GM18502 (cell line): ENCODE data around the gene SLC13A3.

Source experiments
- ATAC-seq: cut with Tn5 transposase; IDR thresholded peaks from one replicate; pipeline ENCODE4 v1.9.1; 2021; ENCODE audit warnings: mild to moderate bottlenecking; ENCODE audit not compliant: unreplicated experiment, poor library complexity

Gene SLC13A3

GRCh38 chr20:46584508-46584907 is 66.8 kb downstream of the SLC13A3 start:
- no peak for ATAC-seq

DNA sequence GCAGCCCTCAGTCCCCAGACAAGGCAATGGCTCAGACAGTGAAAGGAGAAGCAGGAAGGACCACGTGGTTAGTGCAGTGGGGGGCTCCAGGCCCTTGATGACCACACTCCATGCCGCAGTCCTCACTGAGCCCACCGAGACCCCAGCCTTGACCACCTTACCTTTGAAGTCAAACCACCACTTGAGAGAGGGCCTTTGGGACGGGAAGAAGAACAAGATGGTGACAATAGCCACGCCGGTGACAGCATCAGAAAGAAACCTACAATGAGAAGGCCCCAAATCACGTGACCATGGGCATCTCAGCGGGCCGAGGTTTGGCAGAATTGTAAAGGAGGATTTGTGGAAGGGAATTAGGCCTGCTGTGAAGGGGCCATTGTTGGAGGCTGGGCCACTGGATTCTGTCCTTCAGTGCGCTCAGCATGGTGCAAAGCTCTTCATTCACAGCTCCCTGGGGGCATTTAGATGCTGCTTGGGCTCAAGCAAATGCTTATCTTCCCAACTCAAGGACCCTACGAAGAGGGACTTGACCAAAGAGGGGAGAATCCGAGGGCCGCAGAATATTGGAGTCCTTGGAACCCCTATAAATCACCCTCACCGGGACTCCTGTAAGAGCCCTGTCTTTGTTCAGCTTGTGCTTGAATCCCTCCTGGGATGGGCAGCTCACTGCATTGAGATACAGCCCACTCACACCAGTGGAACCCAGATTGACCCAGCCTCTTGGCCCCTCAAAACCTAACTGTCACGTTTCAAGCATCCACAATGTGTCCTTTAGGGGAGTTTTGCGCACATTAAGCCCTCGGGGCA is 67.6 kb downstream of the SLC13A3 start:
- no peak for ATAC-seq

- no peak for ATAC-seq
Observed at GRCh38 chr20:46582648-46583047, 68.6 kb downstream of the SLC13A3 start.

DNA sequence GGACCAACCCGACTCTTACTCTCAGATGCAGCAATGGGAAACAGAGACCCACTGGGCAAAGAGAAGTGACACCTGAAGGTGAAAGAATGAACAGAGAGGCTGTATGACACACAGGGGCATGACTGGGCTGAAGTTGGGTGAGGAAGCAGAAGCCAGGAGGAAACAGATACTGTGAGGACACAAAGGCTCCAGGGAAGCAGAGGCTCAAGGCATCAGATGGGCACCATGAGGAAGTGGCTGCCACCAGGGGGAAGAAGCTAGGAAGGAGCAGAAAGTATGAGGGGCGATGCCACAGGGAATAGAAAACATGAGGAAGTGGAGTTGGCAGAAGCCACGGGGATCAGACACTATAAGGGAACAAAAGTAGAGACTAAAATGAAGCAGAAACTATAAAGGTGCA is 69.9 kb downstream of the SLC13A3 start:
- ATAC-seq = no peak

DNA sequence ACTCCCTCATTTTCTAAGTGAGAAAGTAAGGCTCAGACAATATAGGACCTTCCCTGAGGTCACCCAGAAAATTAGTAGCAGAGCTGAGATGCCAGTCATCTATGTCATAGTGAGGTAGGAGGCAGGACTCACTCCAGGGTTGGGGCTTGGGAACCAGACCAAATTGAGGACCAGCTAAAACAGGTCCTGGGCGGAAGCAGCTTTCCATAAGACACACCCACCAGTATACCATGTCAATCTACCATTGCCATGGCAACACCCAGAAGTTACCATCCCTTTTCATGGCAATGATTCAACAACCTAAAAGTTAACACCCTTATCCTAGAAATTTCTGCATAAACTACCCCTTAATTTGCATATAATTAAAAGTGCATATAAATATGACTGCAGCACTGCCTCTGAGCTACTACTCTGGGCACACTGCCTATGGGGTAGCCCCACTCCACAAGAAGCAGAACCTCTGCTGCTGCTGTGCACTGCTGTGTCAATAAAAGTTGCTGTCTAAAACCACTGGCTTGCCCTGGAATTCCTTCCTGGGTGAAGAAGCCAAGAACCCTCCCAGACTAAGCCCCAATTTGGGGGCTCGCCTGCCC is 70.5 kb downstream of the SLC13A3 start:
- ATAC-seq = no peak

DNA sequence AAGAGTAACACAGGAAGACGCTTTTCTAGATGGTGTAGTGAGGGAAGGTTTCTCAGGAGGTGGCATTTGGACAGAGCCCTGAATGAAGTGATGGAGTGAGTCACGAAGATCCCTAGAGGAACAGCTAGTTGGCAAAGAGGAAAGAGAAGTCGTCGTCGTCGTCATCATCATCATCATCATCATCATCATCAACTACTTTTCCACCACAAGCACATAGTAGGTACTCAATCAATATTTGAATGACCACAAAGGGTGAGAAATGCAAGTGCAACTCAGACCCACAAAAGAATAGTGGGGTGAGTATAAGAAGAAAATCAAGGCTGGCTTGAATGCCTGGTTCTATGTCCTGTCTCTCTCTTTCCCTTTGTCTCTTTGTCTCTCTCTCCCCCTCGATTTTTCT is 72.5 kb downstream of the SLC13A3 start:
- no peak for ATAC-seq

DNA sequence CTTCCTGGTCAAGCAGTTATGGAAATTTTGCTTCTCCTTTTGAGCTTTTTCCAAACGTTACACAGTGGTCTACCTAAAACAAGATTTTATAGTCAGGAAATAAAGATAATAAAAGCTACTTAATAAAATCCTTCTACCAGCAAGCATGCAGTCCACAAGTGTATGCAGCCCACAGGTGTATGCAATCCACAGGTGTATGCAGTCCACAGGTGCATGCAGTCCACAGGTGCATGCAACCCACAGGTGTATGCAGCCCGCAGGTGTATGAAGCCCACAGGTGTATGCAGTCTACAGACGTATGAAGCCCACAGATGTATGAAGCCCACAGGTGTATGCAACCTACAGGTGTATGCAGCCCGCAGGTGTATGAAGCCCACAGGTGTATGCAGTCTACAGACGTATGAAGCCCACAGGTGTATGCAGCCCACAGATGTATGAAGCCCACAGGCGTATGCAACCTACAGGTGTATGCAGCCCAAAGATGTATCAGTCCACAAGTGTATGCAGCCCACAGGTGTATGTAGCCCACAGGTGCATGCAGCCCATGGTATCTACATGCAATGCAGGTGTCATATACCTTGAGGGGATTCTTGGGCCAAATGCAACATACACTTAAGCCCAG is 74.4 kb downstream of the SLC13A3 start:
- ATAC-seq = no peak

DNA sequence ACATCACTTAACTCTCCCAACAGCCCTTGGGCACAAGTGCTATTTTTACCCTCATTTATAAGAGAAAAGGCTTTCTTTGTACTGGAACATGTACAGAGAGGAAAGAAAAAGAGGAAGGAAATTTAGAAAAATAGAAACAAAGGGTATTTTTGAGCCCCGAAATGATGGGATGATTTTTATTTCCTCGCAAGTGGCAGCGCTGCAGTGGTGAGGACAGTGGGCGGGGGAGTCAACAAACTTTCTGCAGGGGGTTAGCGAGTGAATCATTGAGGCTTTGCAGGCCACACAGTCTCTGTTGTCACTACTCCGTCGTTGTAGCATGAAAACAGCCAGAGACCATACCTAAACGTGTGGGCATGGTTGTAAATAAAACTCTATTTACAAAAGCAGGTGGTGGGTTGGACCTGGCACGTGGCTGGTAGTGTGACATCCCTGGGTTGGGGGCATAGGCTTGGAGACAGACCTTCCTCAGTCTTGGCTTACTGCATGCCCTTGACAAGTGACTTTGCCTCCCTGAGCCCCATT is 75.3 kb downstream of the SLC13A3 start:
- ATAC-seq = no peak

DNA sequence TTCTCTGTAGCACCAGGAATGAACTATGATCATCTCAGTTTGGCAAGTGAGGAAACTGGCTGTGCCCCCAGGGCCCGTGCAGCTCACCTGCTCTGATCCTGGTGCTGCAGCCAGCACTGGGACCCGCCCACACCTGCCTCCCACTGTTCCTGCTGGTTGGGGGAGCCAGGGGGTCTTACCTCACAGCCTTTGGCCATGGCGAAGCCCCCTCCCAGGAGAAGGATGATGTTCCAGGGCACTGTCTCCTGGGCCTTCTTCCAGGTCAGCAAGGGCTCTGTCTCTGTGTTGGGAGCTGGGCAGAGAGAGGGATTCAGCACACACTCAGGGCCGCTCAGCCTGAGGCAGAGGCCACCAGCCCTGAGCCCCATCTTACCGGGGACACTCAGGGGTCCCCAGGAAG is 75.9 kb downstream of the SLC13A3 start:
- no peak for ATAC-seq

GRCh38 chr20:46573788-46574584 is 77.3 kb downstream of the SLC13A3 start:
- no peak for ATAC-seq

DNA sequence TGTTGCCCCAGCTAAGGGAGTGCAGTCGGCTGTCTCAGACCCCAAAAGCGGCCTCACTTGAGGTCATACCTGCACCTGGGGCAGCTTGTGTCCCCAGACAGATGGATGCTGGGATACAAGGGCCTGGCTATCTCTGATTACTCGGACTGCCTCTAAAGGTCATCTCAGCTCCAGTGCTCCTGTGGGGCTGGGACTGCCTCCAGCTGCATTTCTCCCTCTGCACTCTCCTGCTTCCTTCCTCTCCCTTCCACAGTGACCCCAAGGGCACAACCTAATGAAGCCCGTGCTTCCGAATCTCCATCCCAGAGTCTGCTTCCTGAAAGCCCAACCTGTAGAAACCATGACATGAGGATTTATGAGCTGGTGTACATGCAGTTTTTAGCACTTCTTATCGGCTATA is 78.0 kb downstream of the SLC13A3 start:
- ATAC-seq = no peak

- no peak for ATAC-seq
Observed at GRCh38 chr20:46572790-46573189, 78.5 kb downstream of the SLC13A3 start.

DNA sequence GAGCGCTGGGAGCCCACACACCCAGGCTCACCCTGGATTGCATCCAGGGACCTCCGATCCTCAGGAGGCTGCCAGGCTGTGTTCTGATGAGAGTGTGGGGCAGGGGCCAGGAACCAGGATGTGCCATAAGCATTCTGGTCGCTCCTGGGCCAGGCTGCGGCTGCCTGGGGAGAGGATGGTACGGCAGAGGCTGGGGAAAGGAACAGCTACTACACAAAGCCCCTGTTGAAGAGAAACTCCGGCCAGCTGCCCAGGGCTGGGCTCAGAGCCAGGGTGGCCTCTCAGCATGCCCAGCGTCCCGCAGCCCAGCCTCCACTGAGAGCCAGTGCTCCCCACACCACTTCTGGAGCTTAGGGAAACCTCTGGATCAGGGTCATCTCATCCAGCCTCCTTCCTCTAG is 79.1 kb downstream of the SLC13A3 start:
- no peak for ATAC-seq

GRCh38 chr20:46571418-46571817 is 79.8 kb downstream of the SLC13A3 start:
- no peak for ATAC-seq

- no peak for ATAC-seq
Observed at GRCh38 chr20:46570956-46571355, 80.3 kb downstream of the SLC13A3 start.

DNA sequence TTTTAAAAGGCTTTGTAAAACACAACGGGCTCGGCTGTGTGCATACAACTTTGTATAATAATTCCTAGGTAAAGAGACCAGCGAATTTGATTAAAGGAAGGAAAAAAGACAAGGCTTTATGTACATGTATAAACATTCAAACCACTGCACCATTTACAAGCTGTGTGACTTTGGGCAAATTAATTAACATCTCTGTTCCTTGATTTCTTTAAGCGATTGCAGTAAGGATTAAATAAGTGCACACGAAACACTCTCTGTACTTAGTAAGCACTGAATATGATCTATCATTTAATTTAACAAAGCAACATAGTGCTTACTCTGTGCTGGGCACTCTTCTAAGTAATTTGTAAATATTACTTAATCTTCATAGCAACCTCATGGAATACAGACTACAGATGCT is 81.3 kb downstream of the SLC13A3 start:
- ATAC-seq = no peak

DNA sequence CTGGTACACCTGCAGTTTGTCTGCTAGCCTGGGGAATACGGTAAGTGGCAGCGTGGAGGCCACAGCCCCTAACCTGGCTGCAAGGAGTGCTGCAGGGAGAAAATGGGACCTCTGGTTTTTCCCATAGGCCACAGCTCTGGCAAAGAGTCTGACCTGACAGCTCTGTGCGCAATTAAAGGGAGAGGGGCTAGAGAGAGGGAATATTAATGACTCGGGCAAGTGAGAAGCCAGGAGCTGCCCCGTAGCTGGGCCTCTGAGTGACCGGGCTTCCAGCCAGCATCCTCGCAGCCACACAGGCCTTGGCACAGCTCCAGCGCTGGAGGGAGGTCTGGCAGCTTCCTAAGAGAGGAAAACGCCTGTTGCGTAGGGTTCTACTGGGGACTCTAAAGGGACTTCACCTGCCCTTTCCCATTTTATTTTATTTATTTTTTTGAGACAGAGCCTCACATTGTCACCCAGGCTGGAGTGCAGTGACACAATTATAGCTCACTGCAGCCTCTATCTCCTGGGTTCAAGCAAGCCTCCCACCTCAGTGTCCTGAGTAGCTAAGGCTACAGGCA is 82.6 kb downstream of the SLC13A3 start:
- no peak for ATAC-seq

GRCh38 chr20:46566125-46566524 is 85.1 kb downstream of the SLC13A3 start:
- no peak for ATAC-seq

GRCh38 chr20:46564241-46564957 is 86.9 kb downstream of the SLC13A3 start:
- ATAC-seq = no peak

GRCh38 chr20:46563860-46564221 is 87.4 kb downstream of the SLC13A3 start:
- ATAC-seq = no peak
